Nephron progenitor cell (in vitro differentiated cells): Measurements from ENCODE around the gene CYP1A2.

ENCODE experiments used
- DNase-seq: peaks from one replicate; pipeline ENCODE4 v3.0.0; 2021
- H3K27ac Mint-ChIP-seq: 2 replicates; pipeline ENCODE4 v1.8.0; 2021; ENCODE audit warnings: mild to moderate bottlenecking, moderate library complexity, mixed read lengths
- H3K27me3 Mint-ChIP-seq: 2 replicates; pipeline ENCODE4 v1.8.0; 2021; ENCODE audit warnings: mild to moderate bottlenecking, low read depth, mixed read lengths; ENCODE audit not compliant: poor library complexity
- H3K36me3 Mint-ChIP-seq: 2 replicates; pipeline ENCODE4 v1.8.0; 2021; ENCODE audit warnings: low read depth, mixed read lengths
- H3K4me1 Mint-ChIP-seq: 2 replicates; pipeline ENCODE4 v1.8.0; 2021; ENCODE audit warnings: mixed read lengths
- H3K4me3 Mint-ChIP-seq: 2 replicates; pipeline ENCODE4 v1.8.0; 2021; ENCODE audit warnings: mild to moderate bottlenecking, moderate library complexity, mixed read lengths
- H3K9me3 Mint-ChIP-seq: 2 replicates; pipeline ENCODE4 v1.8.0; 2021; ENCODE audit warnings: mild to moderate bottlenecking, moderate library complexity, mixed read lengths
- CTCF ChIP-seq: fragments of 200-600 bp; sonication (generic); IDR thresholded peaks from 2 replicates; pipeline ENCODE4 v1.5.0; 2021; ENCODE audit warnings: antibody characterized with exemption

Gene CYP1A2

GRCh38 chr15:74802290-74802689 is 53.6 kb downstream of the CYP1A2 start:
- Mint-ChIP-seq H3K4me3 (no peak overlapping the region), H3K27ac (no peak overlapping the region), H3K9me3 (no peaks in the 10 kb centered on the region), H3K4me1 (no peaks in the 10 kb centered on the region), H3K27me3 (peaks cover 3% of the 10 kb centered on the region), H3K36me3 (peaks cover 17% of the 10 kb centered on the region)
- no peak for TF ChIP-seq CTCF
- DNase-seq: no peak

GRCh38 chr15:74802862-74803447 is 54.3 kb downstream of the CYP1A2 start:
- Mint-ChIP-seq H3K36me3 (peaks cover 17% of the 10 kb centered on the region), H3K9me3 (no peaks in the 10 kb centered on the region)

GRCh38 chr15:74804935-74805334 is 56.3 kb downstream of the CYP1A2 start:
- peak overlapping the region; percentile 1 for H3K27ac Mint-ChIP-seq
- DNase-seq: no peak
- peaks cover 11% of the 10 kb centered on the region for H3K4me1 Mint-ChIP-seq
- H3K27me3 Mint-ChIP-seq: peaks cover 6% of the 10 kb centered on the region
- H3K36me3 Mint-ChIP-seq: peaks cover 17% of the 10 kb centered on the region
- no peaks in the 10 kb centered on the region for H3K9me3 Mint-ChIP-seq
- no peak for TF ChIP-seq CTCF
- H3K4me3 Mint-ChIP-seq: no peak overlapping the region

More at GRCh38 chr15:74802862-74803447, 54.3 kb downstream of the CYP1A2 start:
- TF ChIP-seq CTCF: no peak
- Mint-ChIP-seq H3K4me3 (no peak overlapping the region), H3K4me1 (no peaks in the 10 kb centered on the region), H3K27ac (no peak overlapping the region), H3K27me3 (peaks cover 3% of the 10 kb centered on the region)
- DNase-seq: no peak
